ENCODE measurements around the gene SPINK9.
A peak's percentile ranks its signal among the peaks of the same experiment; 100 is the strongest.

SPINK9 gene

DNA sequence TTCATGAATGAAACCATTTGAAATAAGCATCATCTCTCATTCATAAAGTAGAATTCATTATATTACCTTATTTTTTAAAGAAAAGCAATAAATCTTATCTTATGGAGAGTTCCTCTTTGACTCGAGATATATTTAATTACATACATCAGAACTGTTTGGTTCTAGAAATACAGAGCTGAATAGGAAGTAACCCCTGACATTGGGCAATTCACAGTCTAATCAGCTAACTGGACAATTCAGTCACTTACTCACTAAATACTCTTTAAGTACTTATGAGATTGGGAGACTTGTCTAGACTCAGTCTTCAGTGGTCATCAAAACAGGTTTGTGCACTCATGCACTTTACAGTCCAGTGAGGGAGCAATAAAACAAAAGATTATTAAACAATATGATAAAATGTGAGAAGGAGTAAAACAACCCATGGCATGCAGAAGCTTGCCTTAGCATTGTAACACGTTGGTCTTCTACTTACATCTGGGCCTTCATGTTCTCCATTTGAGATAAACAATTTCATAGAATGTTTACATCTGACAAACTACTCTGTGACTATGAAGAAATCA, 36.9 kb downstream of the SPINK9 start:
- DNase-seq = no peak

DNA sequence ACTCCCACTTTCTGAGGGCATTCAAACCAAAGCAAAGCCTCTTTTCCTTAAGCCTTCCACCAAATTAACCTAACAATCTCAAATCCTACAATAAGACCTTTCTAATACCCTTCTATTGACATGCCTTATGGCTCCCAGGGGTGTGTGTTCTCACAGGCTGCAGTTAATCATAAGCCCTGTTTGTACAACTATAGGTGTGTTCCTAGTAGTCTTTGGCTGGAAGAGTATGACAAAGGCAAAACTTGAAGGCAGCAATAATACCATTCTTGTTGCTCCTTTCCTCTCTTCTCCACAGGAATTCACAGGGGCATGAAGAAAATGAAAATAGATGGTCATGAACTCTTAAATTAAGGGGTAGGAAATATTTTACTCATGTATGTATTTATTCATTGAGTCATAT, 37.5 kb downstream of the SPINK9 start:
- DNase-seq = no peak

DNA sequence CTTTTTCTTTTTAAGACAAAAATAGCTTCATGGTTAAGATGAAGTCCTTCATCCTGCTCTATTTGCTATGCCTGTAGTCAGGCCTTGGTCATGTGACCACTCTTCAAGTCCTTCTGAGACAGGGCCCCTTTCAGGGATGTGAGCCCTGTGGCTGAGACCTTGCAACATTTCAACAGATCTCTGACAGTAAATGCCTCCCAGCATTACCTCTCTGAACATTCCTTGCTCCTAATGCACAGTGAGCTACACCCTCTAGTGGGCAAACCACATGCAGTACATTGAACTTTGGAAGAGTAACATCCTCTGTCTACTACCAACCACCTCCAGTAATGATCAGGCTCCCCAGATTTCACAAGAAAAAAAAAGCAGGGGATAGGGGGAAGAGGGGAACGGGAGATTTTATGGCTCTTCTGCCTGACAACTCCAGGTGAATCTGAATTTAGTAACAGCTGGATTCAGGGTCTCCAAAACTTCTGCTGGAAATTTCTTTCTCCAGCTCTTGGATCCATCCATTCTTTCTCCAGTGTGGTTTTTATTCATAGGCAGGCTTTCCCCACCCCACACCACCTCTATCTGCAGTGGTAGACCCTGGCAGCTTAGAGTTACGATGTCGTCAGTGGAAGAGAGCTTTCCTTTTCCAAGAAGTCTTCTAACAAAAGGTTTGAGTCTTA, 39.5 kb downstream of the SPINK9 start:
- DNase-seq = no peak

- no peak for DNase-seq
Measured at GRCh38 chr5:148376198-148376597, 40.8 kb downstream of the SPINK9 start.

DNA sequence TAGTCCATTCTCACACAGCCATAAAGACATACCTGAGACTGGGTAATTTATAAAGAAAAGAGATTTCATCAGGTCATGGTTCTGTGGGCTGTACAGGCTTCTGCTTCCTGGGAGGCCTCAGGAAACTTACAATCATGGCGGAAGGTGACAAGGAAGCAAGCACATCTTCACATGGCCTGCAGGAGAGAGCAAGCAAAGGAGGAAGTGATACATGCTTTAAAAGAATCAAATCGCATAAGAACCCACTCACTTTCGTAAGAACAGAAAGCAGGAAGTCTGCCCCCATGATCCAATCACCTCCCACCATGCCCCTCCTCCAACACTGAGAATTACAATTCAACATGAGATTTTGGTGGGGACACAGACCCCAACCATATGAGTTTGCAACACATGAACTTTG, 43.3 kb downstream of the SPINK9 start:
- no peak for DNase-seq

- DNase-seq = no peak
Measured at GRCh38 chr5:148379340-148379739, 44.0 kb downstream of the SPINK9 start.

DNA sequence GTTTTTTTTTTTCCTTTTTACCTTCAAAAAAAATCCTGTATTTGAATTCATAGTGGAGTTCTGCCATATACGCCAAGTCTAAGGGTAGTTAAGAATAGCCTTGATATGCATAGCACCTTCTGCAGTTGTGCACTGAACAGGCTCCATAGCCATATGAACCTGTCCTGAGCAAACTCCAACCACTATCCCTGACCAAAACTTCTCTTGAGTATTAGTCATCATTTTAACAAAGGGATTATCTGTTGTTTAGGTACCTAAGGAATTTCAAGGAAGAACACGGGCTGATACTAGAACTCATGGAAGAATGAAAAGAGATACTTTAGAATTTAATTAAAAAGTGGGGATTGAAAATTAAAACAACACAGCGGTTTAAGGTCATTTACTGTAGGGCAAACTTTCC, 46.5 kb downstream of the SPINK9 start:
- no peak for DNase-seq

DNA sequence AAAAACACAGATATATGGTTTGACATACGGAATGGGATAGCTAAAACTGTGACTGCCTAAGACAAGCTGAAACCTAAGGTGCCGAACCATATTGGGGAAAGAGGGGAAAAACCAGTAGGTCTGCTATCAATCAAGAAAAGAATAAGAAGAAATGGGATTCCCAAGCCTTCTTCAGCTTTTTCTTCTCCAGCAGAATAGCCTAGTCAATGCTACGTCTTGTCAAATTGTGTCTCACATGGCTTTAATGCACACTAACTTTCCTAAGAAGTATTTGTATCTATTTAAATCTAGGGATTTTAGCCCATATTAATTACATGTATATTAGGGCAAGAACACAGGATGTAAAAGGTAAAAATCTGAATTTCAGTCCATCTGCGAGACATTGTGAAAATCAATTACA, 47.6 kb downstream of the SPINK9 start:
- DNase-seq = no peak

DNA sequence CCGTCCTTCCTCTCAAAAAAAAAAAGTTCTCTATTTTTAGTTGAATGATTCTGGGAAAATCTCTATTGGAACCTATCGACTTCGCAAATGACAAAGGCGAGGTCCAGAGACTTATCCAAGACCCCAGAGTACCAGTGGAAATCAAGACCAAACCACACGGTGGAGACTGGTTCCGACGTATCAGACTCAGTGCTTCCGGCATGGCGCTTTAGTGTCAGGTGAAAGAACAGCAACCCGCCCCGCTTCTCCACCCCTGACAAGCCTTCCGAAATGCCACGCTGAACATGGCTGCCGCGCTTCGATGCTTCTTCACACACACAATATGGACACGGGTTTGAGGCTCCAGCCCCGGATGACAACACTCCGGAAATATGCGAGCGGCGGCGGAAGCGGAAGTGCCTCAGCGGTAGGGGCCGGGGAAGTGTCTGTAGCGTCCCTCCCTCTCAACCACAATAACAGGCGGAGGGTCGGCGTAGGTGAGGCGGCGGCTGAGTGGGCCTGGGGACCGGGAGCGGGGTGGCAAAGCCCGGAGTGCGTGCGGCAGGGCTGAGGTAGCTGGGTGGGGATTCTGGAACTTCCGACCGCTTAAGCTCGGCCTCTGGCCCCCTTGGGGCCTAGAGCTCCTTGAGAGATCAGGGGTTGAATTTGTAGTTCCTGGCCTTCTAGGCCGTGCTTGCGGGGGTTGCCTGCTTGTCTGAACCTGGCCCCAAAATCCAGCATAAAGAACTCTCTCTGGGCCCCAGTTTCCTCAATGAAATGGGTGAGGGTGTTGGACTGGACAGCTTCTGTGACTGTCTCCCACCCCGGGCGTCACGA, 48.4 kb downstream of the SPINK9 start, which contains the start of gene FBXO38:
TSS of gene FBXO38 (plus strand) at position 395 of the 816 bp plus-strand sequence. CDS start 10,819 bp downstream, outside the sequence.
- DNase-seq = peak; percentile 94

GRCh38 chr5:148384380-148384737, 49.0 kb downstream of the SPINK9 start:
- DNase-seq = no peak

DNA sequence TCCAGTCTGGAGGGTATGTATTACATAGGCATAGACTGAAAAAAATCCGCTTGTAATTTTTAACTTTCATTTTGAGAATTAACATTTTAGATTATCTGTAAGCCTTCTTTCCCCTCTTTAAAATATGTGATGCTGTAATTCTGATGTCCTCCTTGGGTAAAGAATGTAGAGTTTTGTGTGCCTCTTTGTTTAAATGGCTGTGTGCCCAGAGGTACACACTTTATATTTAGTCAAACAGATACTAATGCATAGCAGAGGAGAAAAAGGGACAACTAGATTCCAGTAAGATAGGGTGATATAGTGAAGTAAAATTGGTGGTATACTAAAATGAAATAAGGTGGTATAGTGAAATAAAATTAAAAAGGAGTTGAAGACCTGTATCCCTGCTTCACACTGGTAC, 49.7 kb downstream of the SPINK9 start:
- DNase-seq = no peak

GRCh38 chr5:148386041-148386440, 50.7 kb downstream of the SPINK9 start:
- no peak for DNase-seq

DNA sequence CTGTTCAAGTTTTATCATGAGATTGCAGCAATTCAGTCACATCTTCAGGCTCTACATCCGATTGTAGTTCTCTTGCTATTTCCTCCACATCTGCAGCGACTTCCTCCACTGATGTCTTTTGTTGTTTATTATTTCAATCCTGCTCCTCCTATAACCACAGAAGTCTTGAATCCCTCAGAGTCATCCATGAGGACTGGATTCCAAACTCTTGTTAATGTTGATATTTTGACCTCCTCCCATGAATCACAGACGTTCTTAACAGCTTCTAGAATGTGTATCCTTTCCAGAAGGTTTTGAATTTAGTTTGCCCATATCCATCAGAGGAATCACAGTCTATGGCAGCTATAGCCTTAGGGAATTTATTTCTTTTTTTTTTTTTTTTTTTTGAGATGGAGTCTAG, 52.0 kb downstream of the SPINK9 start:
- no peak for DNase-seq

- no peak for DNase-seq
Measured at GRCh38 chr5:148388696-148389095, 53.3 kb downstream of the SPINK9 start.
